HG03159 (cell line): ENCODE measurements around the gene TMEM123.
A peak's percentile ranks its signal among the peaks of the same experiment; 100 is the strongest.

Experiments
- ATAC-seq: cut with Tn5 transposase; IDR thresholded peaks from one replicate; pipeline ENCODE4 v1.9.1; 2021; ENCODE audit warnings: mild to moderate bottlenecking, moderate library complexity; ENCODE audit not compliant: unreplicated experiment

Gene TMEM123

GRCh38 chr11:102472127-102472526 lies 19.6 kb upstream of the TMEM123 start:
- no peak for ATAC-seq

- no peak for ATAC-seq
These were observed 18.9 kb upstream of the TMEM123 start for GRCh38 chr11:102471474-102471873.

- ATAC-seq = no peak
These were observed 17.7 kb upstream of the TMEM123 start for GRCh38 chr11:102470251-102470650.

GRCh38 chr11:102469196-102469821 lies 16.7 kb upstream of the TMEM123 start:
- ATAC-seq = no peak

GRCh38 chr11:102468616-102469195 lies 16.1 kb upstream of the TMEM123 start:
- ATAC-seq = no peak

- ATAC-seq = no peak
These were observed 15.5 kb upstream of the TMEM123 start for GRCh38 chr11:102467853-102468580.

GRCh38 chr11:102467080-102467708 lies 14.6 kb upstream of the TMEM123 start:
- ATAC-seq = no peak

GRCh38 chr11:102465696-102466095 lies 13.1 kb upstream of the TMEM123 start:
- ATAC-seq = no peak

GRCh38 chr11:102464859-102465500 lies 12.4 kb upstream of the TMEM123 start:
- no peak for ATAC-seq

- ATAC-seq = no peak
These were observed 11.5 kb upstream of the TMEM123 start for GRCh38 chr11:102464037-102464436.

- ATAC-seq = no peak
These were observed 10.0 kb upstream of the TMEM123 start for GRCh38 chr11:102462610-102463009.

- ATAC-seq = no peak
These were observed 6.8 kb upstream of the TMEM123 start for GRCh38 chr11:102459393-102459792.

GRCh38 chr11:102458548-102458947 lies 6.0 kb upstream of the TMEM123 start:
- ATAC-seq = no peak

GRCh38 chr11:102457865-102458264 lies 5.3 kb upstream of the TMEM123 start:
- ATAC-seq = no peak

- no peak for ATAC-seq
These were observed 4.6 kb upstream of the TMEM123 start for GRCh38 chr11:102457056-102457677.

- ATAC-seq = no peak
These were observed 3.8 kb upstream of the TMEM123 start for GRCh38 chr11:102456381-102456780.

GRCh38 chr11:102453921-102454320 lies 1.4 kb upstream of the TMEM123 start:
- no peak for ATAC-seq

GRCh38 chr11:102453302-102453695 lies 734 bp upstream of the TMEM123 start:
- ATAC-seq = no peak

- ATAC-seq = peak; percentile 62
These were observed 694 bp downstream of the TMEM123 start for GRCh38 chr11:102451681-102452460.

- ATAC-seq = no peak
These were observed 1.4 kb downstream of the TMEM123 start for GRCh38 chr11:102451041-102451680.
